GM19324 (cell line): ENCODE measurements around the gene LMOD1.
"Not testable (repeated sequence)": the region's sequence is repeated elsewhere in the genome, so short reads cannot be mapped to it uniquely, and the experiment has no call there.

Experiments used
- ATAC-seq: cut with Tn5 transposase; IDR thresholded peaks from one replicate; pipeline ENCODE4 v1.9.1; 2021; ENCODE audit warnings: mild to moderate bottlenecking, moderate library complexity; ENCODE audit not compliant: unreplicated experiment, low FRiP score

Gene LMOD1

GRCh38 chr1:201917362-201918033 is 28.9 kb downstream of the LMOD1 start:
- ATAC-seq: no peak

- no peak for ATAC-seq
These were observed 29.6 kb downstream of the LMOD1 start for GRCh38 chr1:201916649-201917249.

- ATAC-seq: no peak
These were observed 31.7 kb downstream of the LMOD1 start for GRCh38 chr1:201914456-201915235.

GRCh38 chr1:201912832-201913231 is 33.5 kb downstream of the LMOD1 start:
- no peak for ATAC-seq

- no peak for ATAC-seq
These were observed 34.3 kb downstream of the LMOD1 start for GRCh38 chr1:201911826-201912571.

- no peak for ATAC-seq
These were observed 38.7 kb downstream of the LMOD1 start for GRCh38 chr1:201907621-201908020.

- no peak for ATAC-seq
These were observed 40.0 kb downstream of the LMOD1 start for GRCh38 chr1:201906336-201906735.

GRCh38 chr1:201905234-201905890 is 41.0 kb downstream of the LMOD1 start:
- no peak for ATAC-seq

GRCh38 chr1:201904579-201904978 is 41.8 kb downstream of the LMOD1 start:
- ATAC-seq: no peak

- no peak for ATAC-seq
These were observed 43.2 kb downstream of the LMOD1 start for GRCh38 chr1:201903135-201903534.

GRCh38 chr1:201902198-201902597 is 44.1 kb downstream of the LMOD1 start:
- ATAC-seq: no peak

- ATAC-seq: not testable (repeated sequence)
These were observed 45.3 kb downstream of the LMOD1 start for GRCh38 chr1:201901036-201901435.

- ATAC-seq: no peak
These were observed 45.9 kb downstream of the LMOD1 start for GRCh38 chr1:201900476-201900875.

GRCh38 chr1:201899683-201900429 is 46.5 kb downstream of the LMOD1 start:
- ATAC-seq: no peak

GRCh38 chr1:201898992-201899391 is 47.4 kb downstream of the LMOD1 start:
- ATAC-seq: no peak

- ATAC-seq: no peak
These were observed 48.0 kb downstream of the LMOD1 start for GRCh38 chr1:201898240-201898894.

GRCh38 chr1:201896951-201897391 is 49.4 kb downstream of the LMOD1 start:
- ATAC-seq: no peak

- no peak for ATAC-seq
These were observed 50.2 kb downstream of the LMOD1 start for GRCh38 chr1:201895913-201896807.
